SU-DHL-6 (cell line): Measurements from ENCODE around the gene CFL1.

Experiments used
- H2AFZ ChIP-seq: fragments of 200-600 bp; sonication (generic); 2 replicates; pipeline ENCODE4 v1.6.1; 2014; ENCODE audit warnings: low read depth, mild to moderate bottlenecking, moderate library complexity, mixed read lengths, antibody characterized with exemption, low read length; ENCODE audit not compliant: severe bottlenecking
- H3F3A ChIP-seq: fragments of 200-600 bp; shearing (Covaris generic); 2 replicates; pipeline ENCODE4 v1.6.0; 2016; ENCODE audit warnings: antibody characterized with exemption, mild to moderate bottlenecking; ENCODE audit not compliant: insufficient read depth
- H3K27ac ChIP-seq: fragments of 200-600 bp; sonication (generic); 2 replicates; pipeline ENCODE4 v1.5.1; 2016; ENCODE audit warnings: low read depth, mild to moderate bottlenecking, low read length, moderate library complexity, mixed read lengths
- H3K27me3 ChIP-seq: fragments of 200-600 bp; sonication (generic), shearing (Covaris generic); 2 replicates; pipeline ENCODE4 v1.6.0; 2014; ENCODE audit warnings: mild to moderate bottlenecking, low read length
- H3K36me3 ChIP-seq: fragments of 200-600 bp; sonication (generic); 2 replicates; pipeline ENCODE4 v1.6.1; 2014; ENCODE audit warnings: mild to moderate bottlenecking, low read length, mixed read lengths
- H3K4me2 ChIP-seq: fragments of 300-600, 200-600 bp; shearing (Covaris generic), sonication (generic); 2 replicates; pipeline ENCODE4 v1.6.0; 2014; ENCODE audit warnings: low read length, low read depth, mild to moderate bottlenecking; ENCODE audit not compliant: poor library complexity, severe bottlenecking
- H3K4me3 ChIP-seq: fragments of 200-600 bp; sonication (generic); 2 replicates; pipeline ENCODE4 v1.5.1; 2014; ENCODE audit warnings: antibody characterized with exemption, low read length, mild to moderate bottlenecking, mixed read lengths; ENCODE audit not compliant: insufficient read depth, poor library complexity, severe bottlenecking
- H3K79me2 ChIP-seq: fragments of 200-600 bp; sonication (generic); 2 replicates; pipeline ENCODE4 v1.6.1; 2014; ENCODE audit warnings: mild to moderate bottlenecking, low read length, moderate library complexity; ENCODE audit not compliant: insufficient read depth
- H3K9ac ChIP-seq: fragments of 200-600 bp; sonication (generic); 2 replicates; pipeline ENCODE4 v1.7.0; 2014; ENCODE audit warnings: mild to moderate bottlenecking, low read length
- H3K9me2 ChIP-seq: fragments of 200-600 bp; sonication (generic); replicated peaks from 2 replicates; pipeline ENCODE4 v1.6.1; 2014; ENCODE audit warnings: low read length; ENCODE audit not compliant: insufficient read depth
- H3K9me3 ChIP-seq: fragments of 200-600 bp; sonication (generic); 2 replicates; pipeline ENCODE4 v1.6.1; 2014; ENCODE audit warnings: low read length, mixed read lengths; ENCODE audit not compliant: insufficient read depth
- H4K20me1 ChIP-seq: fragments of 200-600 bp; sonication (generic); 2 replicates; pipeline ENCODE4 v1.6.1; 2014; ENCODE audit warnings: low read depth, mild to moderate bottlenecking, antibody characterized with exemption, low read length, moderate library complexity, mixed read lengths
- CTCF ChIP-seq: fragments of 200-600 bp; sonication (generic); IDR thresholded peaks from one replicate; pipeline ENCODE4 v1.5.1; 2017; ENCODE audit warnings: antibody characterized with exemption, mild to moderate bottlenecking, low read length, moderate library complexity; ENCODE audit not compliant: insufficient read depth, poor library complexity, severe bottlenecking
- EZH2phosphoT487 ChIP-seq: fragments of 200-600 bp; sonication (generic), shearing (Covaris generic); conservative IDR thresholded peaks from 2 replicates; pipeline ENCODE4 v1.6.1; 2018; ENCODE audit warnings: mild to moderate bottlenecking, antibody characterized with exemption, low read length, moderate library complexity, mixed read lengths

CFL1 gene

GRCh38 chr11:65882120-65883057 is 24.4 kb upstream of the CFL1 start:
- Histone ChIP-seq H3K9me3 (no peaks in the 10 kb centered on the region), H3K4me3 (no peak overlapping the region), H3F3A (0 out of 2 replicates have a peak, but pooled peaks cover 7% of the 10 kb centered on the region), H3K27ac (no peak overlapping the region), H3K27me3 (no peaks in the 10 kb centered on the region), H3K4me2 (no peak overlapping the region), H4K20me1 (no peaks in the 10 kb centered on the region), H3K9me2 (no peaks in the 10 kb centered on the region), H3K79me2 (no peaks in the 10 kb centered on the region), H3K9ac (no peak overlapping the region), H2AFZ (no peak overlapping the region), H3K36me3 (no peaks in the 10 kb centered on the region)
- TF ChIP-seq EZH2phosphoT487 (no peak), CTCF (no peak)

- Histone ChIP-seq H3K9me3 (no peaks in the 10 kb centered on the region), H3K27ac (no peak overlapping the region), H2AFZ (no peak overlapping the region), H3F3A (no peaks in the 10 kb centered on the region), H3K4me3 (no peak overlapping the region), H3K36me3 (no peaks in the 10 kb centered on the region), H3K9me2 (no peaks in the 10 kb centered on the region), H3K4me2 (no peak overlapping the region), H3K9ac (no peak overlapping the region), H3K79me2 (no peaks in the 10 kb centered on the region), H4K20me1 (no peaks in the 10 kb centered on the region), H3K27me3 (no peaks in the 10 kb centered on the region)
- TF ChIP-seq CTCF (no peak), EZH2phosphoT487 (no peak)
These were observed 23.0 kb upstream of the CFL1 start for GRCh38 chr11:65880844-65881421.

DNA sequence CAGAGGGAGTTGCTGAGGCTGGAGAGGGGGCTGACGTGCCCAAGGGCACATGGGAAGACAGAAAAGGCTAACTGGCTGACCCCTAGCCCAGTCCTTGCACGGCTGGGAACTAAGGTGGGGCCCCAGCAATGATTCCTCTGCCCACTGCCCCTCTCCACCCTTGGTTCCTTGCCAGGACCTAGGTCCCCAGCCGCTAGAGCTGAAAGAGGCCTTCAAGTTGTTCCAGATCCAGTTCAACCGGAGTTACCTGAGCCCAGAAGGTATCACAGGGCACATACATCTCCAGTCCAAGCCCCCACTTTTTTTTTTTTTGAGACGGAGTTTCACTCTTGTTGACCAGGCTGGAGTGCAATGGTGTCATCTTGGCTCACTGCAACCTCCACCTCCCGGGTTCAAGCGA is 22.0 kb upstream of the CFL1 start:
- TF ChIP-seq CTCF, result no peak
- TF ChIP-seq EZH2phosphoT487, result no peak
- no peak overlapping the region for H2AFZ ChIP-seq
- H3K4me3 ChIP-seq, result no peak overlapping the region
- no peak overlapping the region for H3K9ac ChIP-seq
- no peaks in the 10 kb centered on the region for H4K20me1 ChIP-seq
- H3K4me2 ChIP-seq, result no peak overlapping the region
- H3F3A ChIP-seq, result no peaks in the 10 kb centered on the region
- no peaks in the 10 kb centered on the region for H3K27me3 ChIP-seq
- no peaks in the 10 kb centered on the region for H3K9me2 ChIP-seq
- no peaks in the 10 kb centered on the region for H3K36me3 ChIP-seq
- H3K9me3 ChIP-seq, result no peaks in the 10 kb centered on the region
- H3K27ac ChIP-seq, result no peak overlapping the region
- H3K79me2 ChIP-seq, result no peaks in the 10 kb centered on the region
